ENCODE results near the gene TMEM207. TPM values are rescaled to one million over a fixed set of nuclear protein-coding genes. Genes with fewer than 3 reads are reported as not detected.

TMEM207 gene
- total RNA-seq, 4 donors from 2014 or later: not detected

GRCh38 chr3:190404715-190405114, 45.0 kb downstream of the TMEM207 start:
- H3K4me1 ChIP-seq: no peaks in the 10 kb centered on the region
- H3K27ac ChIP-seq: no peak overlapping the region
- H3K27me3 ChIP-seq: no peaks in the 10 kb centered on the region
- no peak for DNase-seq
- WGBS, 2 donors (ENCODE audit: low coverage in 1 of 2): 92 to 97% methylated on average over 8 of the region's 8 CpGs
- H3K4me3 ChIP-seq: no peak overlapping the region
- no peaks in the 10 kb centered on the region for H3K36me3 ChIP-seq
- TF ChIP-seq EP300 (IDR thresholded peaks at IDR 0.05; ENCODE audit: low read depth) (no peak), POLR2A (IDR thresholded peaks at IDR 0.05) (no peak), POLR2AphosphoS5 (IDR thresholded peaks at IDR 0.05) (no peak), CTCF (IDR thresholded peaks at IDR 0.05) (no peak)
- no peaks in the 10 kb centered on the region for H3K9me3 ChIP-seq
- intact Hi-C loops (cut with DNase I; ENCODE audit: low total_unique reads): no loop called here
- in situ Hi-C loops (cut with MboI; ENCODE audit: low pct_ligation_motif_present in 1 of 4, low pct_unique_long_range_greater_than_20kb in 1 of 4, low sequenced_read_pairs in 3 of 4): no loop called here

GRCh38 chr3:190401963-190402362, 47.7 kb downstream of the TMEM207 start:
- no peaks in the 10 kb centered on the region for H3K27me3 ChIP-seq
- no peak for TF ChIP-seq CTCF (IDR thresholded peaks at IDR 0.05)
- TF ChIP-seq EP300 (IDR thresholded peaks at IDR 0.05; ENCODE audit: low read depth): no peak
- TF ChIP-seq POLR2A (IDR thresholded peaks at IDR 0.05): no peak
- no peak for DNase-seq
- no peaks in the 10 kb centered on the region for H3K9me3 ChIP-seq
- 50 to 61% methylated on average over 2 to 4 of the region's 4 CpGs for WGBS, 2 donors (ENCODE audit: low coverage in 1 of 2)
- intact Hi-C loops (cut with DNase I; ENCODE audit: low total_unique reads): no loop called here
- H3K27ac ChIP-seq: no peak overlapping the region
- no peak overlapping the region for H3K4me3 ChIP-seq
- in situ Hi-C loops (cut with MboI; ENCODE audit: low pct_ligation_motif_present in 1 of 4, low pct_unique_long_range_greater_than_20kb in 1 of 4, low sequenced_read_pairs in 3 of 4): no loop called here
- no peaks in the 10 kb centered on the region for H3K36me3 ChIP-seq
- H3K4me1 ChIP-seq: no peaks in the 10 kb centered on the region

- in situ Hi-C loops (cut with MboI; ENCODE audit: low pct_ligation_motif_present in 1 of 4, low pct_unique_long_range_greater_than_20kb in 1 of 4, low sequenced_read_pairs in 3 of 4) (no loop called here), intact Hi-C loops (cut with DNase I; ENCODE audit: low total_unique reads) (no loop called here)
- Histone ChIP-seq H3K27me3 (no peaks in the 10 kb centered on the region), H3K36me3 (no peaks in the 10 kb centered on the region), H3K4me1 (no peaks in the 10 kb centered on the region), H3K4me3 (no peak overlapping the region), H3K9me3 (no peaks in the 10 kb centered on the region), H3K27ac (no peak overlapping the region)
- DNase-seq: no peak
- WGBS, 2 donors (ENCODE audit: low coverage in 1 of 2): 84 to 93% methylated on average over 4 to 8 of the region's 8 CpGs
- TF ChIP-seq EP300 (IDR thresholded peaks at IDR 0.05; ENCODE audit: low read depth) (no peak), POLR2AphosphoS5 (IDR thresholded peaks at IDR 0.05) (no peak), CTCF (IDR thresholded peaks at IDR 0.05) (no peak), POLR2A (IDR thresholded peaks at IDR 0.05) (no peak)
These were observed 50.0 kb downstream of the TMEM207 start for GRCh38 chr3:190399677-190400076.

- no peaks in the 10 kb centered on the region for H3K9me3 ChIP-seq
- no peaks in the 10 kb centered on the region for H3K4me1 ChIP-seq
- TF ChIP-seq POLR2A (IDR thresholded peaks at IDR 0.05): no peak
- no peak for TF ChIP-seq EP300 (IDR thresholded peaks at IDR 0.05; ENCODE audit: low read depth)
- no peak for TF ChIP-seq CTCF (IDR thresholded peaks at IDR 0.05)
- no peak for TF ChIP-seq POLR2AphosphoS5 (IDR thresholded peaks at IDR 0.05)
- DNase-seq: no peak
- 77 to 89% methylated on average over 1 to 4 of the region's 4 CpGs for WGBS, 2 donors (ENCODE audit: low coverage in 1 of 2)
- H3K27me3 ChIP-seq: no peaks in the 10 kb centered on the region
- in situ Hi-C loops (cut with MboI; ENCODE audit: low pct_ligation_motif_present in 1 of 4, low pct_unique_long_range_greater_than_20kb in 1 of 4, low sequenced_read_pairs in 3 of 4): no loop called here
- H3K4me3 ChIP-seq: no peak overlapping the region
- intact Hi-C loops (cut with DNase I; ENCODE audit: low total_unique reads): no loop called here
- H3K36me3 ChIP-seq: no peaks in the 10 kb centered on the region
- H3K27ac ChIP-seq: no peak overlapping the region
These were observed 51.8 kb downstream of the TMEM207 start for GRCh38 chr3:190397889-190398288.
